Colon (tissue), 2 donors: ENCODE data around the gene ITPR2.
"Not testable (repeated sequence)": the region's sequence is repeated elsewhere in the genome, so short reads cannot be mapped to it uniquely, and the experiment has no call there.

ENCODE experiments used
- FAIRE-seq: peaks from 2 replicates; lab custom pipeline; 2012; peaks lifted over from hg19 to GRCh38; lab: Jason Lieb, UNC
- donor health status: control.
- donor health status: control.

ITPR2 gene

DNA sequence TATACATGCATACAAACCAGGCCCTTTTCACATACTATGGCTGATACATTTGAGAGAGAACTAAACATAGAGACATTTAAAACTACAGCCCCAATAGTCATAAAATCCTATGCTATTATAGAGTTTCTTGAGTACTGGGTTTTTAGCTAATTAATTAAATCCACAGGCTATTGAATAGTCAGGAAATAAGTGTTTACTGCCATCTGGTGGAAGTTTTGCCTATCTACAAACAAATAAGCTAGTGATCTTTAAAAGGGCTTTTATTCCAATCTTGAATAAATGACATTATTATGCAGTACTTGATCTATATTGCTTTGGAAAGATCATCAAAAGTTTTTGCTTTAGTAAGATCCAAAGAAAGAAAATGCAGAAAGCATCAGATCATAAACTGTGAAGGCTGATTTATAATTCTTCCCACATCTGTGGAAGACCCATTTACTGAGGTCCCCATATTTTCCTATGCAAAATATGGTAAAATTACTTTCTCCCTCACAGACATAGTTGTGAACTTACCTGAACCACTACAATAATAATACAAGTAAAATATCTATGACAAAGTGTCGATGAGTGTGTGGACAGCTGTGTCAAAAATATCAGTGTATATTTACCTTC, 131.3 kb downstream of the ITPR2 start:
- FAIRE-seq: no peak

DNA sequence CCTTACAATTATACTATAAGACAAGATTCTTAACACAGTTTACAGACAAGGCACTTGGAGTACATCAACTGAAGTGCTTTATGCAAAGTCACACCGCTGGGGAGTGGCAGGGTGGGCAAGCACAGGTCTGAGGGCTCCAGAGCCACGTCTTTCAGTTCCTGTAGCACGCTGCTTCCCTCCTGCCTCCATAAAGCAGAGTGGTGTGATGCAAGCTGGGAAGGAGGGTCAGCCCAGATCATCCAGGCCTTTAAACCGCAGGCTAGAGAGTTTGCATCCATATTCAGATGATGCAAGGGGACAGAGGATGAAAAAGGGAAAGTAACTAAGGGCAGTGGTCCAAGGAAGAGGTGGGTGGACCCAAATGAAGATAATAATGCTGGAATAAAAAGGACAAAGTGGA, 132.6 kb downstream of the ITPR2 start:
- FAIRE-seq: no peak

DNA sequence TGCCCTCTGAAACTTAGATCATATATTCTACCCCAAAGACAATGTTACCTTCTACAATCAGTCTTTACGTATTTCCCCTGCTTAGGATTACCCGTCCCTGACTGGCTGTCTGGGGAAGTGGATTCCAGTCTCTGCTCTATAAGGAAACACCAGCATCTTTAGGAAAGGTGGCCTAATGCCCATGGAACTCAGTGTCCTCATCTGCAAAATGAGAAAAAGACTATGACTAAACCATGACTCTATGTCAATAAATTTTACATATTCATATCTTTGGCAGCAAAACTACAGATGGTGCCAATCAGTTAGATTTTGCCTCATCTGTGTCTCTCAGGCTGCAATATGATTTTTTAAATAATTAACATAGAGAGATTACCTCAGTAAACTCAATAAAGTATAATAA, 133.8 kb downstream of the ITPR2 start:
- no peak for FAIRE-seq

DNA sequence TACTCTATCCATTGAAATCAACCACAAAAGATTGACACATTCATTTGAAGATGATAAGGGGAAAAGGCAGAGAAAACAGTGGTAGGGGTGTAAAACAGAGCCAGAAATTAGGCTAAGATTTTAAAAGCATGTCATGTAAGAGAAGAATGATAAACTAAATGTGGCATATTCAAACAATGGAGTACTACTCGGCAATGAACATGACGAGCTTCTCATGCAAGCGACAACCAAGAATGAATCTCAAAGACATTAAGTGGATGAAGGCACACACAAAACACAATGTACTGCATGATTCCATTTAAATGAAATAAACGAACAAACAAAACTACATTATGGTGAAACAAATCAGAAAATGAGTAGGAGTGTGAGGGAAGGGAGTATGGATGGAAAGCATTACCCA, 134.8 kb downstream of the ITPR2 start:
- FAIRE-seq: no peak

DNA sequence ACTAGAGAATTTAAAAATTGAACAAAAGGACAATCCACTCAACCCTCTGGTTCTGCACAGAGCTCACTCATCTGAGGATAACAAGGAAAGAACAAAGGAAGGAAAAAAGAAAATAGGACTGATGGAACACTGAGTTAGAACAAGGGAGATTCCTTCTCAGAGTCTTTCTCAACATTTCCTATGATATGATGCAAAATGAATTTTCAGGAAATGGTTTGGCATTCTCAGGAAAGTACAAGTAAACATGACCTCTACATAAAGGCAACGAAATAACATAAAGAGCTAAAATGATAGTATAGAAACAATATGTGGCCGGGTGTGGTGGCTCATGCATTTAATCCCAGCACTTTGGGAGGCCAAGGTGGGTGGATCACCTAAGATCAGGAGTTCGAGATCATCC, 135.8 kb downstream of the ITPR2 start:
- FAIRE-seq: no peak

DNA sequence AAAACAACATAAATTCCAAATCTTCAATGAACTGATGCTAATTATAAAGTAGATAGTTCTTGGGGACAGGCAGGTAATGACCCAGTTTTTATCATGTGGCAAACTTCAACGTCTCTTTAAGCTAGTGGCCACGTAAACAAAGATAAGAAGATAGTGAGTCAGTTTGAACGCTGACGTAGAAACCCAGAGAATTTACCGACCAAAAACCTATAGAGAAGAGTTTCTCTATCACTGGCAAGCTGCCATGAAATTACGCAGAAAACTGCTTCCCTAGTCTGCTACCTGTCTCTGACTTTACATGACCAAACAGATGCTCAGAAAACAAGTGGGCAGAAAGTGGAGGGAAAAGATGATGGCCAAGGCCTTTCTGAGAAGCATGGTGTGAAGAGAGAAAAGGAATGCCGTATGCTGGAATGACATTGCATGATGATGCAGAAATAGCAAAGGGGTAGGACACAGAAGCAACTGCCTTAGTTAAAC, 136.3 kb downstream of the ITPR2 start:
- FAIRE-seq: no peak

DNA sequence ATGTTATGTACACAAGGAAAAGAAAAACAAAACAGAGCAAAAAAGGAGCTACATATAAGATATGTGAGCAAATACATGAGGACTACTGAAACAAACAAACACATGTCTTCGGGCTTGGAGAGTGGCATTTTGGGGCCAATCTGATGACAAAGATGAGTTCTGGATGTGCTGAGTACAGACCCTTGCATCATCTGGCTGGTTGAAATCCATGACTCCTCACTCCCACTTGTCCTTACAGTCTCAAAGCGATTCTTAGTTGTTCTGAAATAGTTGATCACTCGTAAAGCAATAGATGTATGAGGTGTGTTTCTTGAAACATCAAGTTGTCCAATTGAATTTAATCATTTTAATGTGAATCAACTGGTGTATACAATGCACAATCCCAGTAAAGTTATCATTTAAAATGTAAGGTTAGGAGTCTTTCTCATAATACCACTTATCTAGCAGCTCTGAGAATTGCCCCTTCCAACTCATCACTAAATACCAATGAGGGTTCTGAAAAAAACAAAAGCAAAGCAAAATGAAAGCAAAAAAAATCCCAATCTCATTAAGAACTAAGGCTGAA, 136.9 kb downstream of the ITPR2 start:
- no peak for FAIRE-seq

DNA sequence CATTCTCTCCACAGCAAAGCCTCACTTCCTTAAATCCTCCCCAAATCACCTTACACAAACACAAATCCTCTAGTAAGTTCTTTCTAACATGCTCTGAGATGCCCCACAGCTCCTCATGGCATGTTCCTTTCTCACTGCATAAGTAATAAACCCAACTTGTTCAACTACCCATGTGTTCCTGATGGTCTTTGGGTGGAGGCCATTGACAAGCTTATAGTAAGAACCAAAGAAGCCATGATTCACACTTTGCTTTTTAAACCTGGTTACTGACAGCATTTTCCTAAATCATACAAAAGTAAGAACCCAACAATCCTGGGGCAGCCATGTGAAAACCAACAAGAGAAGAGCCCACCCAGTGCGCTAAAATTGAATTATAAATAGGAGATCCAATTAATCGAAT, 138.6 kb downstream of the ITPR2 start:
- no peak for FAIRE-seq

DNA sequence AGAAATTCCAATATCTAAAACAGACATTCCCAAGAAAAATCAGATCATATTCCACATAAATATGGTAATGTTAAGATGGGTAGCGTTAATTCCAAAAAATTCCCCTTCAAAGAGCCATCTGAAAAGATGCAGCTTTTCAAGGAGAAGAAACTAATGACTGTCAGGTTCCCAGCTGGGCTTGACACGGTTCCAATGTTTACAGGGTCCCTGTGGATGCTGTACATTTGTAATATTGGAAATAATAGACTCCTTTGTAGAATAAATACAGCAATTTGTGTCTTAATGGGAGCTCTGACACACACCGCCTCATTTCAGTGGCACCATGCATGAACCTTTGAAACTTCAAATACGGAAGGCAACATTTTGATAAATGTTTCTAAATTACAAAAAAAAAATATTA, 140.6 kb downstream of the ITPR2 start:
- no peak for FAIRE-seq

DNA sequence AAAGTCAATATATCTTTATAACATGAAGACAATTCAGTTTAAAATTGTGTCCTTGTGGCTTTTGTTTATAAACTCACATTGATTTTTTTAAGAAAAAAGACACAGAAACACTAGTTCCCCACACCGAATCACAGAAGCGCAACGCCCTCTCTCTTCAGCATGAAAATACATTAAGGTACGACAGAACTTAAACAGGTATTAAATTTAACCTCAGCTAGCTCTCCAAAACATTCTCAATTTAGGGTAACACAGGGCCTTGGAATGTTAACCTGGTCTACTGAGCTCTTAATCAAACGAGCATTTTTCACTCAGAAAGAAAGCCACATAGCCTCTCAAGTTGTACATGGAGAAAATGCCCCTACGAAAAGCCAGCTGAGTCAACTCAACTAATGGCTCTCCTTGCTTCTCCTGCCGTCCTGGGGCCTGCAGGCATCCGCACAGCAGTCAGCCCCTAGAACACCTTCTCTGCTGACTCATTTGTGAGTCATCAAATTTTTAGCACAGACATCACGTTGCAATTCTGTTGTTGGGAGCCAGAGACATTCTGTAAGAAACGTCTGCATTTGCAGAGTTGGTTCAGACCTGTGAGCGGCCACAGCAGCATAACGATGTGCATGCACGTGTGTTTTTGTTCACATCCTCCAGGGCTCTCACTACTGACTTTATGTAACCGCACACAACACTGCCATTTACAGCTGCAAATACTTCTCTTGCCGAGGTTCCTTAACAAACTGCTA, 141.6 kb downstream of the ITPR2 start:
- FAIRE-seq: no peak

DNA sequence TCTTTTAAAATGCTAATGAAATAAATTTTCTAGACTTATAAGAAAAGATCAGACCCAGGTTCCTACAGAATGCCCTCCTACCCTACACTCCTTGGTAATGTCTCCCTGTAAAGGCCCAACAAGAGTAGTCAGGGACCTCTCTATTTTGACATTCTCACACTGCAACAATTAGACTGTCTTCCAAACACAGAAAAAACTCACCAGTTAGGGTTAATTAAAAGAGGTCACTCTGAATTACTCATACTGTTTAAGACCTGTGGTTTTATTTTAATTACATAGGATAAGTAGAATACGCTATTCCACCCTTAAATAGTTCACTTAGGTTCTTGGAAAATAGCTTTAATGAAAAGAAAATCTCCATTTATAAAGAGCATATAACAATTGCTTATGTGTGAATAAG, 142.4 kb downstream of the ITPR2 start:
- FAIRE-seq: no peak

DNA sequence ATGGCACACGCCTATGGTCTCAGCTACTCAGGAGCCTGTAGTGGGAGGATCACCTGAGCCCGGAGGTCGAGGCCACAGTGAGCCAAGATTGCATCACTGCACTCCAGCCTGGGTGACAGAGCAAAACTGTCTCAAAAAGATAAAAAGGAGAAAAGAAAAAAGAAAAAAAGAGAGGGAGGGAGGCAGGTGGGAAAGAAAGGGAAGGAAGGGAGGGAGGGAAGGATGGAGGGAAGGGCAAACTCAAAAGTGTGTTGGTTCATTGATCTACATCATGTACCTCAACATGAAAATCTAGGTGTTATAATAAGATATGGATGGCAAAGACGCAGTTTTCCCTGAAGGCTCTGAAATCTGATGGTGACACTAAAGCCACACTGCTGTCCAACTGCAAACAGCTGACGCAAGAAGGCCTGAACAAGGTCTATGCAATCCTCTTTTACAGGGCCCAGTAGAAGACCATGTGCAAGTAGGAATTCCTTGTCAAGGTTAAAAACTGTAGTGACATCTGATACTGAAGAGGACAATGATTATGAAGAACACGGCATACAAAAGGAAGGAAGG, 143.6 kb downstream of the ITPR2 start:
- no peak for FAIRE-seq

DNA sequence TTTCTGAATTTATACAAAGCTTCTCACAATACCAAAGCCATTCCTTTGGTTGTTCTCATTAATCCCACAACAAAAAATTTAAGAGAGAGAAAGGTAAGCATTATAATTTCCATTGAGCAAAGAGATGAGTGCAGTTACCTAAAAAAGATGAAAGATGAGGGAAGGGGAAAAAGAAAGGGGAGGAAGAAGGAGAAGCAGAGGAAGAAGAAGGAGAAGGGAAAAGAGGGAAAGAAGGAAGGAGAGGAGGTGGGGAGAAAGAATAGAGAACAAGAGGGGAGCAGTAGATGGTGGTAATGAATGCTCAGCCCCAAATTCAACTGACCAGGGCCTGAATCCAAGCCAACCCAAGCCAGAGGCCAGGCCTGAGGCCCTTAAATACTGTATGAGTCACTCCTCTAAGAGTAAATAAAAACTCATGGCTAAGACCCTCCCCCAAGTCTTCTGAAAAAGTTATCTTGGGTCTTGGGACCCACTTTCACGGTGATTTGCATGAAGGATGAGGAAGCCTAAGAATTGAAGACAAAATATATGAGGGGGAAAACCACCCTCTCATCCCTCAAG, 144.6 kb downstream of the ITPR2 start:
- FAIRE-seq: no peak

DNA sequence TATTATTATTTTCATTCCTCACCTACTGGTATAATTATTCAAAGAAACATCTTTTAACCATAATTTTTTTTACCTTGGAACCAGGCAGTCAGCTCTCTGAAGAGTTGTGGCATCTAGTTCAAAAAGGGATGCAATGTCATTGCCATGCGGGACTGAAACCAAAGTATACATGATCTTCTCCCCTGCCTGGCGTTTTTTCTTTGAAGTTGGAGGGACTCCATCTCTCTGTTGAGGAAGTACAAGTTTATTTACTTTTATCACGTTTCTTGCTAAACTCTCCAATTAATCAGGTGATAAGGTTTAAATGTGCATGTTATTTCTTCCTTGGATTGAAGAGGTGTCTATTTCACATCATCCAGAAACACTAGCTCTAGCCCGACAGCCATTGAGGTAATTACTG, 146.6 kb downstream of the ITPR2 start:
- no peak for FAIRE-seq

DNA sequence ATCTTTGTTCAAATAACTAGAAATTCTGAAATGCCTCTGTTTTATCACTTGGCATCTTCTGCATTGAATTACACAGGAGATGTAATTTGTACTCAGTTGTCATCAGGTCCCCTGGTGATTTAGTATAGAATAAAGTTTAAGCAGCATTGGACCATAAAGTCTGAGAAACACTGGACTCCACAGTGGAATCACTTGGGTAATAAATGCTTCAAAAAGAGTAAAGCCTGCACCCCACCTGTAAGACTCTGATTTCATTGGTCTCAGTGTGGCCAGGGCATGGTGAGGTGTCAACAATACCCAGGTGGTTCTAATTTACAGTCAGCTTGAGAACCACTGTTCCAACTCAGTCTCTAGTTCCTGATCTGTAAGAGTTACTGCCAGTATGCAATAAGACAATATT, 148.9 kb downstream of the ITPR2 start:
- no peak for FAIRE-seq

DNA sequence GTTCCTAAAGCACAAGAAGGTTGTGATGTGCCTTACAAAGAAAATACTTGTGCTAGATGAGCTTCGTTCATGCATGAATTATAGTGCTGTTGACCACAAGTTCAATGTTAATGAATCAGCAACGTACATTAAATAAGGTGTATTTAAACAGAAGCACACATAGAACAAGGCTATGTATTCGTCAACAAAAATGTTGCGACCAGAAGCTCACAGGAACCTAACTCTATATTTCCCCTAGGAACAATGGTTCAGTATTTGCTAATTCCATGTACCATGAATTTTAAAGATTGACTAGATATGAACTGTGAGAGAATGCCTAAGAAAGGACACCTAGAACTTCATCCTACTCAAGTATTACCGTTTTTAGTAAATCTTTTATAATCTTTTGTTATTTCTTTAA, 149.6 kb downstream of the ITPR2 start:
- FAIRE-seq: no peak

DNA sequence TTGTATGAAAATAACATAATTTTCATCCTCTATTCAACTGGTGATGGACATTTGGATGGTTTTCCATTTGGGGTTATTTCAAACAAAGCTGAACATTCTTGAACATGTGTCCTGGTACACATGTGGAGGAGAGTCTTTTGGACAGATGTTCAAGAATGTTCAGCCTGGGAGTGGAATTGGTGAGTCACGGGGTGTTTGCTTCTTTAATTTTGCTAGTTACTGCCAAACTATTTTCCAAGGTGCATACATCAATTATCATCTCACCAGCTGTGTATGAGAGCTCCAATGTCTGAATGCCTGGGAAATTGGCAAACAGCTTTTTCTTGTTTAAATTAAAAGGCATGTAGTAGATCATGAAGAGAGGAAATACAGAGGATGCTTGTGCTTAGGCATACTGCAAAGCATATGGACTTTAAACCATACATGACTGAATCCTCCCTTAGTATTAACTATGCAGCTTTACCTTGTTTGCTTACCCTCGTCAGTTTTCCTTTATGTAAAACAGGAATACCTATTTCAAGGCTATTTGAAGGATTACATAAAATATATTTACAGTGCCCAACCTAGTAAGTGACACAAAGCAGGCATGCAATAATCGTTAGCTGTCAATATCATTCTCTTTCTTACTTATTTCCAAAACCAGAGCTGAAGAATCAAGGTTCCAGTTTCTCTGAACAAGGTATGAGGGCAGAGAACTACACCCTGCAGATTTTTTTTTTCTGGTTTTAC, 152.1 kb downstream of the ITPR2 start:
- FAIRE-seq: no peak

DNA sequence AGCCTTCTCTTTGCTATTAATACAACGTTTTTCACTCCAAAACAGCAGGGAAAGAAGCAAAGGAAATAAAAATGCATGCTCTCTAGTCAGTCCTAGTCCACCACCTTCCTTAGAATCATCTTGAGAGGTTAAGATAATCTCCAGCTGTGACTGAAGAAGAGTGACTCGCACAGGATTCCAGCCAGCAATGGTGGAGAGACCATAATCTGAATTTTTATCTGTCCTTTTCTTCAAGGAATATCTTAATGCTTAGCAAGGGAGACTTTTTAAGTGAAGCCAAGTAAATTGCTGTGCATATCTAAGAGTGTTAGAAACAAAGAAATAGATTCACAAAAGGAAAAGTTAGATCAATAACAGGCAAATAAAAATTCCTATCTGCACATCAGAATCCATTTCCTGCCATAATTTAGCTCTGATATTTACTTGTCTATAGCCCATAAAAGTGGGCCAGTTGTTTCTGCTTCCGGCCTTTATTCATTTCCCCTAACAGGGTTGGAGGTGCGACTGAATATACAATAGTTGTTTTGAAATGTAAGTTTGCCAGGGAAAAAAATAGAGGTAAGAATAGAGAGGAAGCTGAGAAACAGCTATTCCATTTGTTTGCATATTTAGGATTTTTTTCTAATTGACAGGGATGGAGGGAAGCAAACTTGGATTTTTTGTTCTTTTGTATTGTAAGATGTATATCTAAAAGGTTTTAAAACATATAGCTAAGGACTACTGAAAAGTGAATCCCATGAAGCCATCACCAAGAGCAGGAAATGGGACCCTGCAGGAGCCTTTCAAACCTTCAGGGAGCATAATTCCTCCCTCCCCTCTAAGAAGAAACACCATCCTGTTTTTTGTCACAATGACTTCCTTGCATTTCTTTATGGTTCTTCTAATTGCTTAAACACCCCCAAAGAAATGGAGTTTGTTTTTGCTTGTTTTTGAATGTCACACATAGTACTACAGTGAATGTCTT, 154.0 kb downstream of the ITPR2 start:
- no peak for FAIRE-seq

DNA sequence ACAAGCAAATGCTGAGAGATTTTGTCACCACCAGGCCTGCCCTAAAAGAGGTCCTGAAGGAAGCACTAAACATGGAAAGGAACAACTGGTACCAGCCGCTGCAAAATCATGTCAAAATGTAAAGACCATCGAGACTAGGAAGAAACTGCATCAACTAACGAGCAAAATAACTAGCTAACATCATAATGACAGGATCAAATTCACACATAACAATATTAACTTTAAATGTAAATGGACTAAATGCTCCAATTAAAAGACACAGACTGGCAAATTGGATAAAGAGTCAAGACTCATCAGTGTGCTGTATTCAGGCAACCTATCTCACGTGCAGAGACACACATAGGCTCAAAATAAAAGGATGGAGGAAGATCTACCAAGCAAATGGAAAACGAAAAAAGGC, 161.5 kb downstream of the ITPR2 start:
- FAIRE-seq: not testable (repeated sequence)

DNA sequence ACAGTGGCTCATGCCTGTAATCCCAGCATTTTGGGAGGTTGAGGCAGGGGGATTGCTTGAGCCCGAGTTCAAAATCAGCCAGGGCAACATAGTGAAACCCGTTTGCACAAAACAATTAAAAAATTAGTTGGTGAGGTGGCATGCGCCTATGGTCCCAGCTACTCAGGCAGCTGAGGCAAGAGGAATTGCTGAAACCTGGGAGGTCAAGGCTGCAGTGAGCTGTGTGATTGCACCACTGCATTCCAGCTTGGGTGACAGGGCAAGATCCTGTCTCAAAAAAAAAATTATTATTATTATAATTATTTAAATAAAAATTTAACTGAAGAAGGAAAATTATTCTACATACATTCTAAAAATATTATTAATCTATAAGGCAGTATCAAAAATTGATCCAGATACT, 164.1 kb downstream of the ITPR2 start:
- FAIRE-seq: no peak

DNA sequence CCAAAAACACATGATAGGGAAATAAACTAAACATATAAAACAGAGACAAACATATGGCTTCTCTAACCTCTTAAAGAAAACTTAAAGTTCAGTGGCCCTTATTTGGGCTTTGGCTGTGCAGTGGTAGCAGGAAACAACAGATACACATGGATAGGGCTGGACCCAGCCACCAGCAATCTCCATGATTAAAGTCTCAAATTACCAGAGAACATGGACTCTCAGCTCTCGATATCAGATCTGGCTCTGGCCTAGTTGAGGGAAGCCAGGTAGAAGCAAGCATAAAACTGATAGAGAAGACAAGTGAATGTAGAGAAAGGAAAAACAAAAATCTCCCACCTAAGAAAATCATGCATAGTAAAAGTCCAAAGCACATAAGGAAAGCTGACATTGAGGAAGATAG, 164.8 kb downstream of the ITPR2 start:
- FAIRE-seq: no peak
